IMR-90 (cell line): Measurements from ENCODE around the gene RASGEF1C. TPM values are rescaled to one million over a fixed set of nuclear protein-coding genes. Genes with fewer than 3 reads are reported as not detected.
A peak's percentile ranks its signal among the peaks of the same experiment; 100 is the strongest.

Source experiments
- ATAC-seq: fragments of 200-7000 bp; cut with Tn5 transposase; 2 replicates; pipeline ENCODE4 v1.9.1; 2020; ENCODE audit warnings: low read depth, mild to moderate bottlenecking, moderate library complexity
- BruUV-seq: library from RNA; stranded (reverse); fragments of 400-500 nt; replicated peaks from 2 replicates; lab custom pipeline; 2021; lab: Mats Ljungman, UMichigan
- CTCF ChIA-PET: fragments of 300-600 bp; formaldehyde crosslinking; extraction: SDS; loops from one replicate; lab custom pipeline; 2021; ENCODE audit warnings: antibody characterized with exemption; lab: Yijun Ruan, JAX
- POLR2A ChIA-PET: fragments of 300-600 bp; sonication (Branson Sonifier 250); formaldehyde crosslinking; loops from one replicate; lab custom pipeline; 2022; ENCODE audit warnings: antibody characterized with exemption; ENCODE audit not compliant: unreplicated experiment; lab: Charles Lee
- DNase-seq: peaks from one replicate; pipeline ENCODE4 v3.0.0; 2013
- H2AFZ ChIP-seq: replicated peaks from 2 replicates; pipeline ENCODE3; 2013; ENCODE audit warnings: low read length, mild to moderate bottlenecking; ENCODE audit not compliant: poor library complexity
- H2AK5ac ChIP-seq: 2 replicates; pipeline ENCODE4 v1.6.1; 2013; ENCODE audit warnings: low read depth, low read length, inconsistent platforms
- H2AK9ac ChIP-seq: replicated peaks from 2 replicates; pipeline ENCODE3; 2013; ENCODE audit warnings: mild to moderate bottlenecking, low read depth, low read length, moderate library complexity; ENCODE audit not compliant: poor library complexity
- H2BK120ac ChIP-seq: 2 replicates; pipeline ENCODE4 v1.6.1; 2013; ENCODE audit warnings: low read depth, low read length, inconsistent platforms
- H2BK15ac ChIP-seq: 3 replicates; pipeline ENCODE4 v1.6.1; 2013; ENCODE audit warnings: low read depth, low read length, inconsistent platforms
- H2BK20ac ChIP-seq: 2 replicates; pipeline ENCODE4 v1.6.1; 2013; ENCODE audit warnings: low read depth, mild to moderate bottlenecking, inconsistent platforms, low read length, moderate library complexity
- H2BK5ac ChIP-seq: 2 replicates; pipeline ENCODE4 v1.6.1; 2013; ENCODE audit warnings: mild to moderate bottlenecking, low read depth, low read length, inconsistent platforms; ENCODE audit not compliant: poor library complexity, severe bottlenecking
- H3K14ac ChIP-seq: replicated peaks from 2 replicates; pipeline ENCODE4 v1.6.1; 2013; ENCODE audit warnings: low read depth, low read length, inconsistent platforms
- H3K18ac ChIP-seq: 2 replicates; pipeline ENCODE4 v1.6.1; 2013; ENCODE audit warnings: low read depth, low read length, control low read depth
- H3K23ac ChIP-seq: 2 replicates; pipeline ENCODE4 v1.6.1; 2013; ENCODE audit warnings: low read depth, low read length, inconsistent platforms
- H3K27ac ChIP-seq: 2 replicates; pipeline ENCODE4 v1.5.1; 2013; ENCODE audit warnings: mild to moderate bottlenecking, control low read depth, low read length; ENCODE audit not compliant: insufficient read depth
- H3K27me3 ChIP-seq: 2 replicates; pipeline ENCODE4 v1.6.1; 2013; ENCODE audit warnings: low read length; ENCODE audit not compliant: control insufficient read depth, insufficient read depth
- H3K36me3 ChIP-seq: 2 replicates; pipeline ENCODE4 v1.6.1; 2013; ENCODE audit warnings: low read length, mixed read lengths; ENCODE audit not compliant: control insufficient read depth, insufficient read depth
- H3K4ac ChIP-seq: 2 replicates; pipeline ENCODE4 v1.6.1; 2013; ENCODE audit warnings: low read depth, low read length, inconsistent platforms
- H3K4me1 ChIP-seq: 2 replicates; pipeline ENCODE4 v1.6.1; 2013; ENCODE audit warnings: low read length, mixed read lengths; ENCODE audit not compliant: control insufficient read depth, insufficient read depth
- H3K4me2 ChIP-seq: 2 replicates; pipeline ENCODE4 v1.6.1; 2013; ENCODE audit warnings: low read depth, mild to moderate bottlenecking, control low read depth, low read length, moderate library complexity
- H3K4me3 ChIP-seq: 2 replicates; pipeline ENCODE4 v1.5.1; 2013; ENCODE audit warnings: low read depth, mild to moderate bottlenecking, control low read depth, low read length, moderate library complexity; ENCODE audit not compliant: insufficient read depth
- H3K56ac ChIP-seq: 2 replicates; pipeline ENCODE4 v1.6.1; 2013; ENCODE audit warnings: low read length, inconsistent platforms; ENCODE audit not compliant: insufficient read depth; ENCODE audit errors: extremely low read depth
- H3K79me1 ChIP-seq, 2 experiments: 2 replicates each; pipeline ENCODE4 v1.6.1; 2013; ENCODE audit warnings: low read length in 2 of 2, inconsistent platforms in 1 of 2, low read depth in 1 of 2
- H3K9ac ChIP-seq: 2 replicates; pipeline ENCODE4 v1.6.1; 2013; ENCODE audit warnings: low read depth, low read length, control low read depth
- H3K9me1 ChIP-seq: 2 replicates; pipeline ENCODE4 v1.6.1; 2013; ENCODE audit warnings: low read length, inconsistent platforms; ENCODE audit not compliant: insufficient read depth
- H3K9me3 ChIP-seq: 2 replicates; pipeline ENCODE4 v1.6.1; 2013; ENCODE audit warnings: low read length; ENCODE audit not compliant: control insufficient read depth, insufficient read depth
- H4K20me1 ChIP-seq: 2 replicates; pipeline ENCODE4 v1.6.1; 2013; ENCODE audit warnings: low read length, inconsistent platforms; ENCODE audit not compliant: insufficient read depth
- H4K5ac ChIP-seq: 2 replicates; pipeline ENCODE4 v1.6.1; 2013; ENCODE audit warnings: mild to moderate bottlenecking, low read depth, low read length, control low read depth
- H4K8ac ChIP-seq, 2 experiments: 2 replicates each; pipeline ENCODE4 v1.6.1; 2013; ENCODE audit warnings: low read depth in 2 of 2, low read length in 2 of 2, control low read depth in 1 of 2, inconsistent platforms in 1 of 2
- H4K91ac ChIP-seq: 2 replicates; pipeline ENCODE4 v1.6.1; 2013; ENCODE audit warnings: low read depth, low read length, inconsistent platforms; ENCODE audit not compliant: insufficient read depth
- BHLHE40 ChIP-seq: fragments of 150-350 bp; IDR thresholded peaks from 2 replicates; pipeline ENCODE4 v1.6.1; 2016; ENCODE audit warnings: mild to moderate bottlenecking, low read depth, low read length
- MXI1 ChIP-seq: IDR thresholded peaks from 2 replicates; pipeline ENCODE4 v1.6.1; 2012; ENCODE audit warnings: low read depth, mild to moderate bottlenecking, low read length, moderate library complexity, borderline replicate concordance
- RAD21 ChIP-seq: IDR thresholded peaks from 2 replicates; pipeline ENCODE4 v1.6.1; 2012; ENCODE audit warnings: low read length, improper control_type of control experiment
- RCOR1 ChIP-seq: IDR thresholded peaks from 2 replicates; pipeline ENCODE4 v1.6.1; 2012; ENCODE audit warnings: mild to moderate bottlenecking, low read length, improper control_type of control experiment; ENCODE audit not compliant: insufficient replicate concordance
- RFX5 ChIP-seq: IDR thresholded peaks from 2 replicates; pipeline ENCODE4 v1.8.0; 2012; ENCODE audit warnings: low read depth, mild to moderate bottlenecking, low read length, moderate library complexity
- SMC3 ChIP-seq: fragments of 150-350 bp; IDR thresholded peaks from 2 replicates; pipeline ENCODE4 v1.6.1; 2016; ENCODE audit warnings: low read depth, mild to moderate bottlenecking, antibody characterized with exemption, low read length, moderate library complexity
- WGBS, 2 experiments: methylation state at CpG; one replicate each; pipeline versions ENCODE4 v1.1.5 to v1.1.7; 2013; ENCODE audit warnings: missing lambda C conversion rate in 2 of 2; ENCODE audit not compliant: insufficient read length in 1 of 2; ENCODE audit errors: extremely low coverage in 2 of 2; 5-methylcytosine and 5-hydroxymethylcytosine counted together
- dilution Hi-C: fragments of 300-500 bp; cut with HindIII; formaldehyde crosslinking; loops from one replicate; pipeline ENCODE4 v1.14.3; 2018; ENCODE audit warnings: low sequenced_read_pairs; ENCODE audit not compliant: unreplicated experiment
- in situ Hi-C: fragments of 300-500 bp; cut with MboI; formaldehyde crosslinking; loops from 3 replicates; pipeline ENCODE4 v1.14.3; 2019; ENCODE audit warnings: low sequenced_read_pairs, inconsistent platforms, mixed read lengths
- intact Hi-C: fragments of 100-400 bp; cut with micrococcal nuclease; formaldehyde crosslinking; loops from 2 replicates; pipeline ENCODE4 v1.10.0; 2022
- polyA plus RNA-seq, 3 experiments: library from polyadenylated mRNA; depleted of rRNA; stranded (reverse); fragments of >200 nt; gene quantifications; 2 replicates each; pipeline ENCODE4 v1.2.3, GENCODE V29; 2012; ENCODE audit warnings: low replicate concordance in 1 of 3
- total RNA-seq: library from RNA; depleted of rRNA; stranded (reverse); fragments of >200 nt; gene quantifications from 2 replicates; pipeline ENCODE4 v1.2.3, GENCODE V29; 2012
- TF ChIP-seq, protein P1 (sequence below): fragments of 150-350 bp; IDR thresholded peaks from 2 replicates; pipeline ENCODE4 v1.6.1; 2016; ENCODE audit warnings: low read depth, mild to moderate bottlenecking, low read length, moderate library complexity, borderline replicate concordance
- TF ChIP-seq, protein P2 (sequence below): fragments of 150-350 bp; IDR thresholded peaks from 2 replicates; pipeline ENCODE4 v1.6.1; 2017; ENCODE audit warnings: mild to moderate bottlenecking, antibody characterized with exemption, low read length, low read depth

Gene RASGEF1C
- total and polyA plus RNA-seq, 2 of the 4 experiments (the other 2 are of a cell fraction), result not detected

DNA sequence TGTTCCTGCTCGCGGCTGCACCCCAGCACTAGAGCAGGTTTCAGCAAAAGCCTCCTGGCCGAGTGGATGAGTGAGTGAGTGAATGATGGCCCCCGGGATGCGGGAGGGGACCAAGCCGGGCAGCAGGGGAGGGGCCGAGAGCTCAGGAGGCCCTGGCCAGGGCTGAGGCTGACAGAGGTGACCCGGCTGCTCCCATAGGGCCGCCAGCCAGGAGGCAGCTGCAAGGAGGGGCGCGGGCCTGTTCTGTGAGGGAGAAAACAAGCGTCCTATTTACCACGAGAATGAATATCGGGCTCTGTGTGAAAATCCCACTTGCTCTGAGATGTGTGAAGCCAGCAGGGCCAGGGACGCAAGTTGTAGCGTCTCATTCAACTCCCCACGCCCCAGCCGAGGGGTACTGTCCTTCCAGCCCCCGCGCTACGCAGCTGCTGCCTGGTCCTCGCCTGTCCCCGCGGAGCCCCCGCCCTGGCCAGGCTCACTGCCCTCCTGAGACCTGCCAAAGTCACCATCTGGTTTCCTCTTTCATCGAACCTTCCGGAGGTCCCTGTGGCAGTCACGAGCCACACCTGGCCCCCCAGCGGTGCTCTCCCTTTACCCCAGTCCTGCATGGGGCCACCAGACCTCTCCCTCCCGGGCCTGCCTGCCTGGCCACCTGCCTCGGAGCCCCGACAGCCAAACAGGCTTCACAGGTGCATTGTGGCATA, 38.8 kb downstream of the RASGEF1C start:
- Histone ChIP-seq H3K27ac (no peak overlapping the region), H4K5ac (no peak overlapping the region; the same call in 1 of the 2 replicates), H3K36me3 (no peaks in the 10 kb centered on the region), H4K8ac (no peak overlapping the region), H3K56ac (no peak overlapping the region), H3K9me1 (peaks cover 5% of the 10 kb centered on the region; the same call in 1 of the 2 replicates), H3K9ac (no peak overlapping the region), H3K4me3 (no peak overlapping the region), H2BK15ac (no peak overlapping the region), H2BK120ac (no peak overlapping the region), H3K23ac (no peak overlapping the region), H3K79me1 (no peaks in the 10 kb centered on the region), H3K4ac (no peak overlapping the region), H3K18ac (no peak overlapping the region; the same call in 1 of the 2 replicates), H3K4me1 (peaks cover 17% of the 10 kb centered on the region; the same call in 1 of the 2 replicates), H3K14ac (no peak overlapping the region), H3K9me3 (no peaks in the 10 kb centered on the region), H2AK5ac (no peak overlapping the region), H4K20me1 (no peaks in the 10 kb centered on the region), H2BK5ac (no peak overlapping the region), H3K27me3 (no peaks in the 10 kb centered on the region), H3K4me2 (no peak overlapping the region), H2BK20ac (no peak overlapping the region), H4K91ac (no peak overlapping the region), H2AFZ (no peak overlapping the region), H2AK9ac (peak overlapping the region; percentile 55)
- ChIA-PET CTCF (no interaction called here), POLR2A (no interaction called here)
- intact Hi-C loops (no loop called here), in situ Hi-C loops (no loop called here), dilution Hi-C loops (no loop called here)
- 42% methylated on average over 12 of the region's 32 CpGs; no CpG with 5 or more reads in 1 of the 2 experiments for WGBS, 2 experiments
- no peak for ATAC-seq
- no peak for TF ChIP-seq RFX5
- no peak for TF ChIP-seq RAD21
- TF ChIP-seq BHLHE40, result no peak
- no peak for TF ChIP-seq SMC3
- TF ChIP-seq, protein P1, sequence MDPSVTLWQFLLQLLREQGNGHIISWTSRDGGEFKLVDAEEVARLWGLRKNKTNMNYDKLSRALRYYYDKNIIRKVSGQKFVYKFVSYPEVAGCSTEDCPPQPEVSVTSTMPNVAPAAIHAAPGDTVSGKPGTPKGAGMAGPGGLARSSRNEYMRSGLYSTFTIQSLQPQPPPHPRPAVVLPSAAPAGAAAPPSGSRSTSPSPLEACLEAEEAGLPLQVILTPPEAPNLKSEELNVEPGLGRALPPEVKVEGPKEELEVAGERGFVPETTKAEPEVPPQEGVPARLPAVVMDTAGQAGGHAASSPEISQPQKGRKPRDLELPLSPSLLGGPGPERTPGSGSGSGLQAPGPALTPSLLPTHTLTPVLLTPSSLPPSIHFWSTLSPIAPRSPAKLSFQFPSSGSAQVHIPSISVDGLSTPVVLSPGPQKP, result no peak
- TF ChIP-seq RCOR1, result no peak
- TF ChIP-seq, protein P2, sequence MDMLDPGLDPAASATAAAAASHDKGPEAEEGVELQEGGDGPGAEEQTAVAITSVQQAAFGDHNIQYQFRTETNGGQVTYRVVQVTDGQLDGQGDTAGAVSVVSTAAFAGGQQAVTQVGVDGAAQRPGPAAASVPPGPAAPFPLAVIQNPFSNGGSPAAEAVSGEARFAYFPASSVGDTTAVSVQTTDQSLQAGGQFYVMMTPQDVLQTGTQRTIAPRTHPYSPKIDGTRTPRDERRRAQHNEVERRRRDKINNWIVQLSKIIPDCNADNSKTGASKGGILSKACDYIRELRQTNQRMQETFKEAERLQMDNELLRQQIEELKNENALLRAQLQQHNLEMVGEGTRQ, result no peak
- TF ChIP-seq MXI1, result no peak
- DNase-seq, result no peak
- BruUV-seq, result no TSS peak
